Gastroesophageal sphincter (tissue), 4 donors: ENCODE data around the gene NUP210L. TPM values are rescaled to one million over a fixed set of nuclear protein-coding genes. Genes with fewer than 3 reads are reported as not detected.
"Not testable (repeated sequence)": the region's sequence is repeated elsewhere in the genome, so short reads cannot be mapped to it uniquely, and the experiment has no call there.

Experiments
- ATAC-seq: fragments of 150-250 bp; one replicate; pipeline ENCODE4 v1.9.1; 2016; ENCODE audit warnings: mild to moderate bottlenecking, moderate library complexity
- H3K27ac ChIP-seq, 4 donors: fragments of 200-600 bp; sonication (generic) in 3 of 4; 1 replicate in 3 of 4; 2 replicates in 1 of 4; pipeline ENCODE4 v1.5.1; 2016 to 2019
- H3K27me3 ChIP-seq: fragments of 200-600 bp; sonication (generic); one replicate; pipeline ENCODE4 v1.5.1; 2019
- H3K36me3 ChIP-seq, 2 donors: fragments of 200-600 bp; sonication (generic); one replicate each; pipeline ENCODE4 v1.5.1; 2019; ENCODE audit warnings: control low read depth in 1 of 2
- H3K4me1 ChIP-seq, 3 donors: fragments of 200-600 bp; sonication (generic); 1 replicate in 2 of 3; 2 replicates in 1 of 3; pipeline ENCODE4 v1.5.1; 2016 to 2019; ENCODE audit warnings: control low read depth in 2 of 3
- H3K4me3 ChIP-seq, 2 donors: fragments of 200-600 bp; sonication (generic); one replicate each; pipeline ENCODE4 v1.5.1; 2019; ENCODE audit warnings: mild to moderate bottlenecking in 1 of 2, moderate library complexity in 1 of 2
- H3K9me3 ChIP-seq, 3 donors: fragments of 200-600 bp; sonication (generic); one replicate each; pipeline ENCODE4 v1.5.1; 2017 to 2019; ENCODE audit warnings: control low read depth in 2 of 3
- EP300 ChIP-seq: sonication (generic); formaldehyde crosslinking; IDR thresholded peaks from one replicate; pipeline ENCODE4 v1.6.1; 2017; ENCODE audit warnings: antibody characterized with exemption, mild to moderate bottlenecking
- POLR2A ChIP-seq, 2 donors: fragments of 450-650 bp; IDR thresholded peaks; one replicate each; pipeline ENCODE4 v1.6.1; 2017; ENCODE audit warnings: antibody characterized with exemption in 2 of 2, mild to moderate bottlenecking in 2 of 2, moderate library complexity in 1 of 2
- POLR2AphosphoS5 ChIP-seq: sonication (generic); formaldehyde crosslinking; IDR thresholded peaks from one replicate; pipeline ENCODE4 v1.6.1; 2017; ENCODE audit warnings: antibody characterized with exemption
- WGBS, 2 donors: methylation state at CpG; one replicate each; pipeline ENCODE4 v1.1.5; 2018; ENCODE audit warnings: low coverage in 1 of 2; 5-methylcytosine and 5-hydroxymethylcytosine counted together
- total RNA-seq, 4 donors: library from RNA; depleted of rRNA; stranded (reverse); fragments of >200 nt; gene quantifications; one replicate each; pipeline ENCODE4 v1.1.0, GENCODE V29; 2016
- TF ChIP-seq, protein P1 (sequence below), 4 experiments: fragments of 200-600 bp in 2 of 4; fragments of 450-650 bp in 2 of 4; sonication (generic) in 1 of 4; IDR thresholded peaks; one replicate each; pipeline ENCODE4 v1.5.1; 2017 to 2019; ENCODE audit warnings: antibody characterized with exemption in 4 of 4, mild to moderate bottlenecking in 2 of 4, moderate library complexity in 2 of 4

NUP210L gene
- total RNA-seq, 4 donors from 2014 or later: not detected

- no peak for ATAC-seq
- TF ChIP-seq EP300 (no peak), POLR2AphosphoS5 (no peak), POLR2A (IDR thresholded peaks at IDR 0.05) (no peak)
- TF ChIP-seq, protein P1, sequence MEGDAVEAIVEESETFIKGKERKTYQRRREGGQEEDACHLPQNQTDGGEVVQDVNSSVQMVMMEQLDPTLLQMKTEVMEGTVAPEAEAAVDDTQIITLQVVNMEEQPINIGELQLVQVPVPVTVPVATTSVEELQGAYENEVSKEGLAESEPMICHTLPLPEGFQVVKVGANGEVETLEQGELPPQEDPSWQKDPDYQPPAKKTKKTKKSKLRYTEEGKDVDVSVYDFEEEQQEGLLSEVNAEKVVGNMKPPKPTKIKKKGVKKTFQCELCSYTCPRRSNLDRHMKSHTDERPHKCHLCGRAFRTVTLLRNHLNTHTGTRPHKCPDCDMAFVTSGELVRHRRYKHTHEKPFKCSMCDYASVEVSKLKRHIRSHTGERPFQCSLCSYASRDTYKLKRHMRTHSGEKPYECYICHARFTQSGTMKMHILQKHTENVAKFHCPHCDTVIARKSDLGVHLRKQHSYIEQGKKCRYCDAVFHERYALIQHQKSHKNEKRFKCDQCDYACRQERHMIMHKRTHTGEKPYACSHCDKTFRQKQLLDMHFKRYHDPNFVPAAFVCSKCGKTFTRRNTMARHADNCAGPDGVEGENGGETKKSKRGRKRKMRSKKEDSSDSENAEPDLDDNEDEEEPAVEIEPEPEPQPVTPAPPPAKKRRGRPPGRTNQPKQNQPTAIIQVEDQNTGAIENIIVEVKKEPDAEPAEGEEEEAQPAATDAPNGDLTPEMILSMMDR (IDR thresholded peaks at IDR 0.05): no peak
- no peaks in the 10 kb centered on the region for H3K36me3 ChIP-seq
- H3K27ac ChIP-seq: no peak overlapping the region
- H3K4me1 ChIP-seq: no peaks in the 10 kb centered on the region
- 62 to 100% methylated on average over 1 to 2 of the region's 2 CpGs for WGBS, 2 donors
- H3K27me3 ChIP-seq: no peaks in the 10 kb centered on the region
- H3K9me3 ChIP-seq: peaks cover 0 to 10% (median 0%) of the 10 kb centered on the region in 3 donors
- no peak overlapping the region for H3K4me3 ChIP-seq
Observed at GRCh38 chr1:154087574-154087973, 67.3 kb downstream of the NUP210L start.

- 72 to 100% methylated on average over 1 to 6 of the region's 6 CpGs for WGBS, 2 donors
- not testable (repeated sequence) for H3K27ac ChIP-seq, H3K27me3 ChIP-seq, H3K4me3 ChIP-seq, ATAC-seq, H3K36me3 ChIP-seq, H3K4me1 ChIP-seq
- peaks cover 0 to 10% (median 0%) of the 10 kb centered on the region in 3 donors for H3K9me3 ChIP-seq
Observed at GRCh38 chr1:154083057-154083456, 71.8 kb downstream of the NUP210L start.

- Histone ChIP-seq H3K36me3 (no peaks in the 10 kb centered on the region), H3K4me3 (no peak overlapping the region), H3K27me3 (no peaks in the 10 kb centered on the region), H3K27ac (no peak overlapping the region), H3K9me3 (peaks cover 0 to 14% (median 0%) of the 10 kb centered on the region in 3 donors), H3K4me1 (no peaks in the 10 kb centered on the region)
- no peak for ATAC-seq
- WGBS, 2 donors: 65 to 73% methylated on average over 4 to 6 of the region's 6 CpGs
- TF ChIP-seq EP300 (no peak), POLR2A (IDR thresholded peaks at IDR 0.05) (no peak), POLR2AphosphoS5 (no peak)
- TF ChIP-seq, protein P1 (IDR thresholded peaks at IDR 0.05): no peak
Observed at GRCh38 chr1:154081386-154082126, 73.3 kb downstream of the NUP210L start.

- H3K4me1 ChIP-seq: no peaks in the 10 kb centered on the region
- peaks cover 6% of the 10 kb centered on the region for H3K27me3 ChIP-seq
- ATAC-seq: no peak
- TF ChIP-seq POLR2AphosphoS5 (no peak), POLR2A (IDR thresholded peaks at IDR 0.05) (no peak), EP300 (no peak)
- TF ChIP-seq, protein P1 (IDR thresholded peaks at IDR 0.05): no peak
- no peak overlapping the region for H3K4me3 ChIP-seq
- H3K9me3 ChIP-seq: peaks cover 0 to 7% (median 0%) of the 10 kb centered on the region in 3 donors
- H3K36me3 ChIP-seq: no peaks in the 10 kb centered on the region
- H3K27ac ChIP-seq: no peak overlapping the region
- WGBS, 2 donors: 82 to 100% methylated on average over 2 of the region's 2 CpGs
Observed at GRCh38 chr1:154076413-154076812, 78.5 kb downstream of the NUP210L start.

GRCh38 chr1:154075746-154076145 lies 79.1 kb downstream of the NUP210L start:
- Histone ChIP-seq H3K27ac (no peak overlapping the region), H3K9me3 (peaks cover 0 to 7% (median 0%) of the 10 kb centered on the region in 3 donors), H3K4me1 (no peaks in the 10 kb centered on the region), H3K36me3 (no peaks in the 10 kb centered on the region), H3K27me3 (peaks cover 6% of the 10 kb centered on the region), H3K4me3 (no peak overlapping the region)
- ATAC-seq: no peak
- TF ChIP-seq POLR2AphosphoS5 (no peak), EP300 (no peak), POLR2A (IDR thresholded peaks at IDR 0.05) (no peak)
- TF ChIP-seq, protein P1 (IDR thresholded peaks at IDR 0.05): no peak
- WGBS, 2 donors: 67% methylated on average over 1 of the region's 2 CpGs; no CpG with 5 or more reads in 1 of the 2 donors
